ENCODE results near the gene TTC9B. TPM values are rescaled to one million over a fixed set of nuclear protein-coding genes. Genes with fewer than 3 reads are reported as not detected.
A peak's percentile ranks its signal among the peaks of the same experiment; 100 is the strongest.

The TTC9B gene
- 0.20 TPM for polyA plus RNA-seq (2013)

- H3K9me3 ChIP-seq (ENCODE audit: control extremely low read depth in 1 of 5, control insufficient read depth in 4 of 5, insufficient read depth in 2 of 5, low read depth in 1 of 5, low read length in 4 of 5): peaks cover 0 to 6% (median 0%) of the 10 kb centered on the region in 5 experiments
Measured at GRCh38 chr19:40217934-40218890, at the start of gene TTC9B. Gene TTC9B, minus strand, starts transcription at chr19:40218384. Its CDS starts 3 bp downstream, at chr19:40218381.

GRCh38 chr19:40267601-40267997, 49.4 kb upstream of the TTC9B start:
- ChIA-PET CTCF (no interaction called here), POLR2A (no interaction called here)
- Histone ChIP-seq H3K4me1 (ENCODE audit: control extremely low read depth in 1 of 4, control insufficient read depth in 4 of 4, insufficient read depth in 4 of 4, low read length in 3 of 4) (peaks cover 0 to 11% (median 1%) of the 10 kb centered on the region in 4 experiments), H3K27me3 (replicated peaks in 2 of 5; ENCODE audit: control insufficient read depth in 4 of 5, insufficient read depth in 5 of 5, low read length in 4 of 5) (no peaks in the 10 kb centered on the region), H3K9me3 (ENCODE audit: control extremely low read depth in 1 of 5, control insufficient read depth in 4 of 5, insufficient read depth in 2 of 5, low read depth in 1 of 5, low read length in 4 of 5) (no peaks in the 10 kb centered on the region), H3K4me3 (ENCODE audit: control insufficient read depth in 1 of 7, extremely low read depth in 1 of 7, insufficient read depth in 4 of 7, low read depth in 2 of 7, low read length in 6 of 7) (no peak overlapping the region), H3K27ac (ENCODE audit: insufficient read depth in 1 of 2, low read depth in 1 of 2, low read length in 2 of 2, poor library complexity in 1 of 2, severe bottlenecking in 2 of 2) (no peak overlapping the region), H3K36me3 (ENCODE audit: control insufficient read depth in 4 of 4, insufficient read depth in 4 of 4, low read length in 3 of 4) (peaks cover 0 to 64% (median 38%) of the 10 kb centered on the region in 4 experiments)
- WGBS (ENCODE audit: insufficient coverage): 93% methylated on average over 5 of the region's 6 CpGs
- no peak for DNase-seq

More at GRCh38 chr19:40217934-40218890, at the start of gene TTC9B:
- Histone ChIP-seq H3K36me3 (ENCODE audit: control insufficient read depth in 4 of 4, insufficient read depth in 4 of 4, low read length in 3 of 4) (no peaks in the 10 kb centered on the region), H3K4me1 (ENCODE audit: control extremely low read depth in 1 of 4, control insufficient read depth in 4 of 4, insufficient read depth in 4 of 4, low read length in 3 of 4) (peaks cover 0 to 8% (median under 1%) of the 10 kb centered on the region in 4 experiments), H3K27ac (ENCODE audit: insufficient read depth in 1 of 2, low read depth in 1 of 2, low read length in 2 of 2, poor library complexity in 1 of 2, severe bottlenecking in 2 of 2) (no peak within 1 kb of the TSS), H3K27me3 (replicated peaks in 2 of 5; ENCODE audit: control insufficient read depth in 4 of 5, insufficient read depth in 5 of 5, low read length in 4 of 5) (peaks cover 4 to 66% (median 29%) of the 10 kb centered on the region in 5 experiments), H3K4me3 (ENCODE audit: control insufficient read depth in 1 of 7, extremely low read depth in 1 of 7, insufficient read depth in 4 of 7, low read depth in 2 of 7, low read length in 6 of 7) (no peak within 1 kb of the TSS)
- ChIA-PET POLR2A (no interaction called here), CTCF (interaction anchor here (0.8 to 1.3 kb wide), 7 partner anchors 9 to 103 kb away, joined by 3 to 4 read pairs (median 3); partner anchors contain the start of gene CCNP)
- 4% methylated on average over 65 of the region's 75 CpGs for WGBS (ENCODE audit: insufficient coverage)
- peak; percentile 61 to 82 (median 81) for DNase-seq

DNA sequence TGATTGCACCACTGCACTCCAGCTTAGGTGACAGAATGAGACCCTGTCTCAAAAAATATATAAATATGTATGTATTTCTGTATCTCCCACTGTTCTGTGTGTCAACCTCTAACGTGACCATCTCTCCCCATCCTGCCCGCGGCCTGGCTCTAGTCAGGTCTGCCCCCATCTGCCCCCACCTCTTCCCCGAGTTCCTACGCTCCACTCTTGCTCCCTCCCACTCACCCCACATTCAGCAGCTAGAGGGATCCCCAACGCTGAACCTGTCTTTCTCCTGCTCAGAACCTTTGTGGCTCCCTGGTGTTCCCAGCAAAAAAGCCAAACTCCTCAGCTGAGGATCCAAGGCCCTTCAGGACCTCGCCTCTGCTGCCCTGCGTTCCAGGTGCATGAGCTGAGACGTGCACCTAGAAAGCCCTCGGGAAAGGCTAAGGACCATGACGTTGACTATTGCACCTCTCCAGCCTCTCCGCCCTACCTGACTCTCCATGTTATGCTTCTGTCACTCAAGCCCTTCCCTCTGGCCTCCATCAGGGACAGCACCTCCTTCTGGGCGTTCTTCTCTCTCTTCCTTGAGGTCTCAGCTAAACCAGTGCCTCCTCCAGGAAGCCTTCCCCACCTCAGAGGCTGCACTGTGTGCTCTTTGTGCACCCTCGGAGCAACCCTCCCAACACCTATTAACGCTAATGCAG, 48.9 kb upstream of the TTC9B start:
- ChIA-PET POLR2A (no interaction called here), CTCF (no interaction called here)
- peaks cover 0 to 7% (median 1%) of the 10 kb centered on the region in 4 experiments for H3K4me1 ChIP-seq (ENCODE audit: control extremely low read depth in 1 of 4, control insufficient read depth in 4 of 4, insufficient read depth in 4 of 4, low read length in 3 of 4)
- peaks cover 0 to 64% (median 38%) of the 10 kb centered on the region in 4 experiments for H3K36me3 ChIP-seq (ENCODE audit: control insufficient read depth in 4 of 4, insufficient read depth in 4 of 4, low read length in 3 of 4)
- WGBS (ENCODE audit: insufficient coverage): 94% methylated on average over 11 of the region's 15 CpGs
- no peak overlapping the region for H3K4me3 ChIP-seq (ENCODE audit: control insufficient read depth in 1 of 7, extremely low read depth in 1 of 7, insufficient read depth in 4 of 7, low read depth in 2 of 7, low read length in 6 of 7)
- H3K27me3 ChIP-seq (replicated peaks in 2 of 5; ENCODE audit: control insufficient read depth in 4 of 5, insufficient read depth in 5 of 5, low read length in 4 of 5): no peaks in the 10 kb centered on the region
- H3K9me3 ChIP-seq (ENCODE audit: control extremely low read depth in 1 of 5, control insufficient read depth in 4 of 5, insufficient read depth in 2 of 5, low read depth in 1 of 5, low read length in 4 of 5): no peaks in the 10 kb centered on the region
- no peak overlapping the region for H3K27ac ChIP-seq (ENCODE audit: insufficient read depth in 1 of 2, low read depth in 1 of 2, low read length in 2 of 2, poor library complexity in 1 of 2, severe bottlenecking in 2 of 2)
- DNase-seq: no peak

GRCh38 chr19:40266119-40266518, 47.9 kb upstream of the TTC9B start:
- Histone ChIP-seq H3K36me3 (ENCODE audit: control insufficient read depth in 4 of 4, insufficient read depth in 4 of 4, low read length in 3 of 4) (peaks cover 0 to 58% (median 38%) of the 10 kb centered on the region in 4 experiments), H3K9me3 (ENCODE audit: control extremely low read depth in 1 of 5, control insufficient read depth in 4 of 5, insufficient read depth in 2 of 5, low read depth in 1 of 5, low read length in 4 of 5) (no peaks in the 10 kb centered on the region), H3K4me1 (ENCODE audit: control extremely low read depth in 1 of 4, control insufficient read depth in 4 of 4, insufficient read depth in 4 of 4, low read length in 3 of 4) (no peaks in the 10 kb centered on the region), H3K27me3 (replicated peaks in 2 of 5; ENCODE audit: control insufficient read depth in 4 of 5, insufficient read depth in 5 of 5, low read length in 4 of 5) (no peaks in the 10 kb centered on the region), H3K4me3 (ENCODE audit: control insufficient read depth in 1 of 7, extremely low read depth in 1 of 7, insufficient read depth in 4 of 7, low read depth in 2 of 7, low read length in 6 of 7) (no peak overlapping the region), H3K27ac (ENCODE audit: insufficient read depth in 1 of 2, low read depth in 1 of 2, low read length in 2 of 2, poor library complexity in 1 of 2, severe bottlenecking in 2 of 2) (peak overlapping the region in 1 of 2 experiments; percentile 43)
- no peak for DNase-seq
- POLR2A ChIA-PET: no interaction called here
- 90% methylated on average over 16 of the region's 17 CpGs for WGBS (ENCODE audit: insufficient coverage)
- CTCF ChIA-PET: no interaction called here

GRCh38 chr19:40265763-40266099, 47.5 kb upstream of the TTC9B start:
- H3K36me3 ChIP-seq (ENCODE audit: control insufficient read depth in 4 of 4, insufficient read depth in 4 of 4, low read length in 3 of 4): peaks cover 0 to 58% (median 38%) of the 10 kb centered on the region in 4 experiments
- no peaks in the 10 kb centered on the region for H3K9me3 ChIP-seq (ENCODE audit: control extremely low read depth in 1 of 5, control insufficient read depth in 4 of 5, insufficient read depth in 2 of 5, low read depth in 1 of 5, low read length in 4 of 5)
- 100% methylated on average over 4 of the region's 6 CpGs for WGBS (ENCODE audit: insufficient coverage)
- ChIA-PET POLR2A (no interaction called here), CTCF (no interaction called here)
- H3K4me1 ChIP-seq (ENCODE audit: control extremely low read depth in 1 of 4, control insufficient read depth in 4 of 4, insufficient read depth in 4 of 4, low read length in 3 of 4): no peaks in the 10 kb centered on the region
- peak overlapping the region in 1 of 2 experiments; percentile 43 for H3K27ac ChIP-seq (ENCODE audit: insufficient read depth in 1 of 2, low read depth in 1 of 2, low read length in 2 of 2, poor library complexity in 1 of 2, severe bottlenecking in 2 of 2)
- H3K4me3 ChIP-seq (ENCODE audit: control insufficient read depth in 1 of 7, extremely low read depth in 1 of 7, insufficient read depth in 4 of 7, low read depth in 2 of 7, low read length in 6 of 7): no peak overlapping the region
- no peak for DNase-seq
- H3K27me3 ChIP-seq (replicated peaks in 2 of 5; ENCODE audit: control insufficient read depth in 4 of 5, insufficient read depth in 5 of 5, low read length in 4 of 5): no peaks in the 10 kb centered on the region

DNA sequence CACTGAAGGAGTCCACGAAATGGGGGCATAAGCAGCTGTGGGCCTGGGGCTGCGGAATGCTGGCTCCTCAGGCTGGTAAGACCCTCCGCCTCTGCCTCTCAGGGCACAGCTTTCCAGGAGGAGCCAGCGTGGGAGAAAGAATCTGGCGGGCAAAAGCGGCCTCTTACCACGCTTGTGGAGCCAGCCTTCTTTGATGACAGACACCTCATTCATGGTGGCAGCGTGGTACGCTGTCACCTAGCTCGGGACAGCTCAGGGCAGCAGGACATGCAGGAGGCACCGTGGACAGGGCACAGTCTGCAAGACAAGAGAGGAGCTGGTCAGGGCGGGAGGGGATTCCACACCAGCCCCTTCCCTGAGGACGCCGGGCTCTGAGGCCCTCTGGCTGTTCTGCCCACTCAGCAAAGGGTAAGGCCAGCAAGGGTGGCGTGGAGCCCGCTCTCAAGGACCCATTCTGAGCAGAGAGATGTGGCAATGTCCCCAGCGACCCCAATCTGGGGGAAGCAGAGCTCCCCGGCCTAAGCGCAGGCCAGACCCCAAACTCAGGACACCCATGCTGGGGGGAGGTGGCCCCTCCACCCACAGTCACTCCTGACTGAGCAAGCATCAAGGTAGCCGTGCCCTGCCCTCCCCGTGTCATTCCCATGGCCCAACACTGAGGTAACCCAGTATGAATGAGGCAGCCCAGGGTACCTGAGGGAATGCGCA, 47.0 kb upstream of the TTC9B start:
- CTCF ChIA-PET: interaction anchor here (1.2 to 1.3 kb wide), 2 partner anchors 14 to 16 kb away, joined by 3 to 4 read pairs; no protein-coding TSS in a partner anchor

More for the DNA sequence above, 47.0 kb upstream of the TTC9B start:
- peaks cover 0 to 55% (median 38%) of the 10 kb centered on the region in 4 experiments for H3K36me3 ChIP-seq (ENCODE audit: control insufficient read depth in 4 of 4, insufficient read depth in 4 of 4, low read length in 3 of 4)
- H3K27me3 ChIP-seq (replicated peaks in 2 of 5; ENCODE audit: control insufficient read depth in 4 of 5, insufficient read depth in 5 of 5, low read length in 4 of 5): no peaks in the 10 kb centered on the region
- POLR2A ChIA-PET: no interaction called here
- 98% methylated on average over 21 of the region's 22 CpGs for WGBS (ENCODE audit: insufficient coverage)
- no peaks in the 10 kb centered on the region for H3K9me3 ChIP-seq (ENCODE audit: control extremely low read depth in 1 of 5, control insufficient read depth in 4 of 5, insufficient read depth in 2 of 5, low read depth in 1 of 5, low read length in 4 of 5)
- no peak overlapping the region for H3K27ac ChIP-seq (ENCODE audit: insufficient read depth in 1 of 2, low read depth in 1 of 2, low read length in 2 of 2, poor library complexity in 1 of 2, severe bottlenecking in 2 of 2)
- H3K4me1 ChIP-seq (ENCODE audit: control extremely low read depth in 1 of 4, control insufficient read depth in 4 of 4, insufficient read depth in 4 of 4, low read length in 3 of 4): no peaks in the 10 kb centered on the region
- DNase-seq: no peak
- H3K4me3 ChIP-seq (ENCODE audit: control insufficient read depth in 1 of 7, extremely low read depth in 1 of 7, insufficient read depth in 4 of 7, low read depth in 2 of 7, low read length in 6 of 7): no peak overlapping the region
